SK-N-SH (cell line): ENCODE measurements around the gene SORL1. TPM values are rescaled to one million over a fixed set of nuclear protein-coding genes. Genes with fewer than 3 reads are reported as not detected.

Experiments used
- CTCF ChIA-PET: fragments of 300-600, 350-600 bp; formaldehyde crosslinking; extraction: SDS; loops from one replicate; lab custom pipeline; 2021; lab: Yijun Ruan, JAX
- POLR2A ChIA-PET: fragments of 350-600 bp; sonication (Branson Sonifier 250); formaldehyde crosslinking; extraction: SDS; loops from one replicate; lab custom pipeline; 2020; ENCODE audit warnings: antibody characterized with exemption, inconsistent platforms; lab: Yijun Ruan, JAX
- DNase-seq: peaks from one replicate; pipeline ENCODE4 v3.0.0; 2012
- H2AFZ ChIP-seq: fragments of 200-600 bp; sonication (generic); 2 replicates; pipeline ENCODE4 v1.8.1; 2016; ENCODE audit warnings: antibody characterized with exemption, mild to moderate bottlenecking, low read depth
- H3F3A ChIP-seq: fragments of 200-600 bp; sonication (generic); replicated peaks from 2 replicates; pipeline ENCODE3; 2016; ENCODE audit warnings: antibody characterized with exemption, mild to moderate bottlenecking; ENCODE audit not compliant: insufficient read depth
- H3K27ac ChIP-seq, 2 experiments: fragments of 200-500 bp in 1 of 2; fragments of 200-600 bp in 1 of 2; sonication (Bioruptor generic) in 1 of 2; sonication (generic), shearing (Covaris generic) in 1 of 2; 2 replicates each; pipeline versions ENCODE4 v1.5.1 to v1.6.1; 2014 to 2016; ENCODE audit warnings: low read depth in 2 of 2, inconsistent platforms in 1 of 2, low read length in 1 of 2, mild to moderate bottlenecking in 1 of 2, mixed read lengths in 1 of 2
- H3K27me3 ChIP-seq: fragments of 200-600 bp; sonication (generic), shearing (Covaris generic); 2 replicates; pipeline ENCODE4 v1.6.1; 2016; ENCODE audit warnings: mixed run types; ENCODE audit not compliant: insufficient read depth
- H3K36me3 ChIP-seq, 2 experiments: fragments of 200-500 bp in 1 of 2; fragments of 200-600 bp in 1 of 2; sonication (Bioruptor generic) in 1 of 2; sonication (generic) in 1 of 2; replicated peaks in 1 of 2; 2 replicates each; pipeline versions ENCODE3 to v1.5.1; 2014 to 2016; ENCODE audit warnings: low read length in 1 of 2, mild to moderate bottlenecking in 1 of 2; ENCODE audit not compliant: insufficient read depth in 2 of 2, control insufficient read depth in 1 of 2
- H3K4me1 ChIP-seq, 2 experiments: fragments of 200-500 bp in 1 of 2; fragments of 200-600 bp in 1 of 2; sonication (Bioruptor generic) in 1 of 2; sonication (generic), shearing (Covaris generic) in 1 of 2; 2 replicates each; pipeline versions ENCODE4 v1.5.1 to v1.6.1; 2014 to 2016; ENCODE audit warnings: low read depth in 1 of 2, low read length in 1 of 2, mixed run types in 1 of 2; ENCODE audit not compliant: insufficient read depth in 2 of 2, control insufficient read depth in 1 of 2
- H3K4me2 ChIP-seq: fragments of 200-600 bp; sonication (generic), shearing (Covaris generic); 2 replicates; pipeline ENCODE4 v1.6.1; 2017; ENCODE audit warnings: mixed run types
- H3K4me3 ChIP-seq, 2 experiments: fragments of 200-500 bp in 1 of 2; fragments of 200-600 bp in 1 of 2; sonication (Bioruptor generic) in 1 of 2; sonication (generic), shearing (Covaris generic) in 1 of 2; 2 replicates each; pipeline versions ENCODE4 v1.5.1 to v1.8.1; 2014 to 2016; ENCODE audit warnings: low read depth in 2 of 2, inconsistent platforms in 1 of 2, low read length in 1 of 2, mild to moderate bottlenecking in 1 of 2, mixed read lengths in 1 of 2, moderate library complexity in 1 of 2
- H3K79me2 ChIP-seq: fragments of 200-600 bp; sonication (generic); 2 replicates; pipeline ENCODE4 v1.8.1; 2017; ENCODE audit warnings: mild to moderate bottlenecking; ENCODE audit not compliant: insufficient read depth
- H3K9ac ChIP-seq: fragments of 200-600 bp; sonication (generic); 2 replicates; pipeline ENCODE4 v1.6.1; 2017; ENCODE audit warnings: mixed run types
- H3K9me2 ChIP-seq: fragments of 200-600 bp; sonication (generic); 2 replicates; pipeline ENCODE4 v1.6.1; 2017; ENCODE audit warnings: mixed run types
- H3K9me3 ChIP-seq: fragments of 200-600 bp; sonication (generic); 2 replicates; pipeline ENCODE4 v1.6.1; 2017; ENCODE audit warnings: mixed run types, mild to moderate bottlenecking, moderate library complexity
- H4K20me1 ChIP-seq: fragments of 200-600 bp; sonication (generic); 2 replicates; pipeline ENCODE4 v1.6.1; 2017; ENCODE audit warnings: mild to moderate bottlenecking, mixed run types; ENCODE audit not compliant: insufficient read depth
- CTCF ChIP-seq: fragments of 200-600 bp; sonication (generic); IDR thresholded peaks from 2 replicates; pipeline ENCODE4 v1.6.1; 2017; ENCODE audit warnings: antibody characterized with exemption, mild to moderate bottlenecking, moderate library complexity
- EP300 ChIP-seq, 2 experiments: IDR thresholded peaks; 2 replicates each; pipeline versions ENCODE4 v1.4.0 to v1.6.1; 2012; ENCODE audit warnings: borderline replicate concordance in 1 of 2, low read depth in 1 of 2, low read length in 1 of 2
- FOSL2 ChIP-seq: IDR thresholded peaks from 2 replicates; pipeline ENCODE4 v1.4.0; 2012; ENCODE audit warnings: low read depth, mild to moderate bottlenecking, moderate library complexity, borderline replicate concordance
- FOXJ3 ChIP-seq: sonication (generic); formaldehyde crosslinking; IDR thresholded peaks from 2 replicates; pipeline ENCODE4 v1.5.1; 2020; ENCODE audit warnings: mild to moderate bottlenecking, missing genetic modification reagents
- FOXM1 ChIP-seq: IDR thresholded peaks from 2 replicates; pipeline ENCODE4 v1.4.0; 2012; ENCODE audit warnings: low read depth, mild to moderate bottlenecking
- GATA2 ChIP-seq: sonication (generic); formaldehyde crosslinking; IDR thresholded peaks from 2 replicates; pipeline ENCODE4 v1.5.0; 2020; ENCODE audit warnings: mild to moderate bottlenecking, missing genetic modification reagents
- IRF3 ChIP-seq: fragments of 150-350 bp; IDR thresholded peaks from 2 replicates; pipeline ENCODE4 v1.6.1; 2016; ENCODE audit warnings: mild to moderate bottlenecking, low read depth, low read length
- MEF2A ChIP-seq: IDR thresholded peaks from 2 replicates; pipeline ENCODE4 v1.4.0; 2012; ENCODE audit warnings: low read depth, borderline replicate concordance
- NRF1 ChIP-seq: IDR thresholded peaks from 2 replicates; pipeline ENCODE4 v1.6.1; 2012; ENCODE audit warnings: low read depth, mild to moderate bottlenecking, low read length
- RAD21 ChIP-seq: IDR thresholded peaks from 2 replicates; pipeline ENCODE4 v1.6.1; 2012; ENCODE audit warnings: mild to moderate bottlenecking, low read length
- RFX5 ChIP-seq: IDR thresholded peaks from 2 replicates; pipeline ENCODE4 v1.6.1; 2012; ENCODE audit warnings: mild to moderate bottlenecking, improper control_type of control experiment, low read length
- TAF1 ChIP-seq: IDR thresholded peaks from 2 replicates; pipeline ENCODE4 v1.6.1; 2012; ENCODE audit warnings: low read depth, mild to moderate bottlenecking, low read length, moderate library complexity, borderline replicate concordance
- TCF12 ChIP-seq: IDR thresholded peaks from 2 replicates; pipeline ENCODE4 v1.4.0; 2012
- USF1 ChIP-seq: IDR thresholded peaks from 2 replicates; pipeline ENCODE4 v1.4.0; 2012; ENCODE audit warnings: low read depth, borderline replicate concordance
- USF2 ChIP-seq: fragments of 150-350 bp; IDR thresholded peaks from 2 replicates; pipeline ENCODE4 v1.6.1; 2017; ENCODE audit warnings: antibody characterized with exemption, low read length, low read depth, borderline replicate concordance
- WGBS: methylation state at CpG from one replicate; pipeline ENCODE4 v1.1.6; 2017; ENCODE audit warnings: low lambda C conversion rate; 5-methylcytosine and 5-hydroxymethylcytosine counted together
- polyA plus RNA-seq, 3 experiments: library from polyadenylated mRNA; depleted of rRNA; stranded (reverse); fragments of >200 nt; gene quantifications; 2 replicates each; pipeline ENCODE4 v1.2.3, GENCODE V29; 2012

Gene SORL1
- polyA plus RNA-seq, 1 of the 3 experiments (the other 2 are of a cell fraction), result 7.1 TPM

GRCh38 chr11:121626980-121627379 lies 174.9 kb downstream of the SORL1 start:
- Histone ChIP-seq H3K36me3 (peaks cover 0 to 12% of the 10 kb centered on the region in 2 experiments), H2AFZ (no peak overlapping the region), H3K4me3 (no peak overlapping the region), H3K27ac (no peak overlapping the region), H3K27me3 (no peaks in the 10 kb centered on the region), H3K9me2 (no peaks in the 10 kb centered on the region), H3K9me3 (no peaks in the 10 kb centered on the region), H4K20me1 (no peaks in the 10 kb centered on the region), H3K9ac (no peak overlapping the region), H3F3A (peaks cover 7% of the 10 kb centered on the region), H3K79me2 (no peaks in the 10 kb centered on the region), H3K4me2 (no peak overlapping the region), H3K4me1 (peaks cover 0 to 13% of the 10 kb centered on the region in 2 experiments; a peak in 2 of 4 replicates)
- TF ChIP-seq EP300 (IDR thresholded peaks at IDR 0.05; ENCODE audit: borderline replicate concordance in 1 of 2, low read depth in 1 of 2, low read length in 1 of 2), result no peak
- no peak for TF ChIP-seq RAD21
- no peak for TF ChIP-seq RFX5
- no peak for TF ChIP-seq TCF12
- TF ChIP-seq FOXM1, result no peak
- no peak for TF ChIP-seq USF1
- TF ChIP-seq USF2, result no peak
- no peak for TF ChIP-seq CTCF
- TF ChIP-seq MEF2A, result no peak
- no peak for TF ChIP-seq IRF3
- no peak for TF ChIP-seq GATA2 (CRISPR knock-in tag)
- no peak for TF ChIP-seq FOXJ3 (CRISPR knock-in tag)
- no peak for TF ChIP-seq FOSL2
- TF ChIP-seq NRF1, result no peak
- TF ChIP-seq TAF1, result no peak
- ChIA-PET POLR2A (no interaction called here), CTCF (interaction anchor here (0.8 to 1.0 kb wide), 3 partner anchors 36 to 474 kb away, joined by 3 read pairs; no protein-coding TSS in a partner anchor)
- 58% methylated on average over 2 of the region's 2 CpGs for WGBS
- no peak for DNase-seq
